HG03354 (cell line): ENCODE measurements around the gene TENM3.

Experiments
- ATAC-seq: cut with Tn5 transposase; IDR thresholded peaks from one replicate; pipeline ENCODE4 v1.9.1; 2021; ENCODE audit warnings: mild to moderate bottlenecking; ENCODE audit not compliant: unreplicated experiment, poor library complexity, severe bottlenecking

Gene TENM3

GRCh38 chr4:182250446-182250845 lies 7.2 kb downstream of the TENM3 start:
- no peak for ATAC-seq

GRCh38 chr4:182251116-182251515 lies 7.9 kb downstream of the TENM3 start:
- no peak for ATAC-seq

DNA sequence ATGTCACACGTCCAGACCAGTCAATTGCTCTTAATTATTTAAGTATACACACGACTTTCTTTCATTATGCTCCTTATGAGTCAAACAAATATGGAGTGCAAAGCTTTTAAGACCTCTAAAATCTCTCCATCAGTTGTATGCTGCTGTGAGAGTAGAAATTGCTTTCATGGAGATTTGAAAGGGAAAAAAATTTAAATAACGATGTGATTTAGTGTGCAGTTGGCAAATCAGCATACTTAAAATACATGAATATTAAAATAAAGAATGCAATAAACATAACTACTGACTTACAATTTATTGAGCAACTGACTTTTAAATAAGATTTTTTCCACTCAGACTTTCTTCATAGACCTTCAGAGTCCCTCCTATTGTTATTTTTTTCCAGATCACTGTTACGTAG lies 9.0 kb downstream of the TENM3 start:
- no peak for ATAC-seq

GRCh38 chr4:182254026-182254780 lies 11.0 kb downstream of the TENM3 start:
- no peak for ATAC-seq

DNA sequence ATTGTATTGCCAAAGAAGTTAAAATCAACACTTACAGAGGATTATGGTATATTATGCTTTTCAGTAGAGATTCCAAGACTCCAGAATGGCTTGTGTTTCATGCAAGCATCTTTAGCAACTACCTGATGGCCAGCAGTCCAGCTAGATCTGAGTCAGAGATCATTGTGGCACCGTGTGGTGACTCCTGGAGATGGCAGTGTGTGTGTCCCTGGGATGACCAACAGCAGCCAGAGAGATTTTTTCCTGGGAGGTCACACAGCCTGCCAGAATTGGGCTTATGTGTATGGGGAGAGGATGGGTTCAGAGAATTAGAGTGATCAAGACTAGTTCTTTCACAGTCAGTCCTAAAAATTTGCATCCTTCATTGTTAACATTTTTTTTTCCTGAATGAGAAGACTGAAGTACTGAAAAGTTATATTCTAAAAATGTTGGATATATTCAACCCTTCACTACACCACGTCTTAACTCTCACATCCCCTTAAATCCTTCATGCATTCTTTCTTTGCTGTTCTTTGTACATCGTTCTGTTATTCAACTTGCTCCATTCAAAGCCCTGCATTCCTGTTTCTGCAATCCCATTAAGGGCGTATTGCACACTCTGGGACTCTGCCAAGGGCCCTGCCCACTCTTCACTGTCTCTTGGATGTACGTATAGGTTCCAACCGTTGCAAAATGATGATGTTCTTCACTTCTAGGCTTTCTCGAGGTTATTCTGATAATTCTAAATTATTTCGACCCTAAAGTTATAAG lies 12.4 kb downstream of the TENM3 start:
- no peak for ATAC-seq

DNA sequence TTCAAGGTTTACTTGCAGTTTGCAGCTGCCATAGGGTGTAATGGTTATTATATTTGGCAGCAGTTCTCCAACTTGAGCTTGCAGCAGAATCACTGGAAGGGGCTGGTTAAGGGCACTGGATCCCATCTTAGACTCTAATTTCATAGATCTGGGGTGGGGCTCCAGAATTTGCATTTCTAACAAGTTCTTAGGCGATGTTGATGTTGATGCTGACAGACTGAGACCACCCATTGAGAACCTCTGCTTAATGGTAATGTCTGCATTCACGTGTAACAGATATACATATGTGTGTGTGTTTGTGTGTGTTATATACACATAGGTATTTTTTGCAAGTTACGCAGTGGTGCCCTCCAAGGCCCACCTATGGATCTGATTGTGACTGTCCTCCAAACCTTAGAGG lies 13.8 kb downstream of the TENM3 start:
- no peak for ATAC-seq

DNA sequence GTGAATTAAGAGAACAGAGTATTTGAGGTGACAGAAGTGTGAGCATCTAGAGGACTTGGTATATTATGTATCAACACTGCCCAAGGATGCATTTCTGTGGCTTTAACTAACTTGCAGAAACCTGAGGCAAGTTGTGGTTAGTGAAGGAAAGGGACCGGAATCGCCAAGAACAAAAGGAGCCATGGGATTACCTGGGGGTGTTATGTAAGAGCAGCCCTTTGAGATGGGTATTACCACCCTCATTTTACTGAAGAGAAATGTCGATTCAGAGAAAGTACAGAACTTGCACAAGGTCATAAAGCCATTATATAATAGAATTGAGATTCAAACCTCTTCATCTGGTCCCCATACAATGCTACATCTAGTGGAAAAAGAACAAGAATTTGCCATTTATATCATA lies 14.3 kb downstream of the TENM3 start:
- no peak for ATAC-seq

DNA sequence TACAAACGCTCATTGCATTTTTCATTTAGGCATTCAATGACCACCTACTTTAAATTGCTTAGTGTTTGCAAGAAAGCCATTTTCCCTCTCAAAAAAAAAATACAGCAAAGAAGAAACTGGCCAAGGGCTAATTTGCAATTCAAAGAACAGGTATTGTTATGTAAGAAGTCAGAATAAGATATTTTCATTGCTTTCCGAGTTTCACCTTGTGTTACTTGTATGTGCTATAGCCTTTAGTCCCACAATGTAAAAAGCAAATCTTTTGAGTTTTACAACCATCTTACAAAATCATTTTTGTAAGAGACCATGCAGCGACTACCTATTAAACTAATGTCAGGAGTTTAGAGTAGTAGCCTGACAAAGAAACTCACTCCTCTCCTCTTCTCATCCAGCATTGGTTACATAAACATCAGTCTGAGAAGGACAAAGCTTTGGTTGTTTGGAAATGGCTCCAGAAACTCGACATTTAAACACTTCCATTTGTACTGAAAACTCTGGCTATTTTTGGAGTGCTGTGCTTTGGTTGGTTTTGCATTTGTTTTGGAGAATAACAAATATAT lies 15.3 kb downstream of the TENM3 start:
- no peak for ATAC-seq

DNA sequence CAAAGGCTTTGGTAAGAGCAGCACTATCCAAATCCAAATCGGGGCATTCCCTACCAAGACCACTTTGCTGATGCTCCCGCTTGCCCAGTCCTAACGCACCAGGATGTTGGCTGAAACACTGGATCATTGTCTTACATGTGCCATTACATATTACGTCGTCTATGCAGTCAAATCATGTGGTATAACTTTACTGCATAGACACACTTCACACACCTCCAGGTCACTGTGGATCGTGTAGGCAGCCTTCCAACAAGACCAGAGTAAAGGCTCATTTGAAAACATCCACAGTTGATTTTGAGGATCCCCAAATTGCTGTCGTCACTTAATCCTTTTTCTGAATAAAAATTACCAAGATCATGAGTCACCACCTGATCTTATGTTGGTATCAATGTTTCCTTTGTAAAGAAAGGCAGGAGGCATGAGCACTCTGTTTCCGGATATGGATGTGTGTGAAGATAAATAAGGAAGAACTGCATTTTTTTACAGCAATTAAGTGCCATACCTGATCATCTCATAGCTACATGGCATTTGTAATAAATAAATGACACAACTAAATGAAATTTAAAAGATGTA lies 18.5 kb downstream of the TENM3 start:
- no peak for ATAC-seq

- no peak for ATAC-seq
Observed at GRCh38 chr4:182263562-182263961, 20.4 kb downstream of the TENM3 start.

- ATAC-seq: no peak
Observed at GRCh38 chr4:182264139-182264752, 21.0 kb downstream of the TENM3 start.

DNA sequence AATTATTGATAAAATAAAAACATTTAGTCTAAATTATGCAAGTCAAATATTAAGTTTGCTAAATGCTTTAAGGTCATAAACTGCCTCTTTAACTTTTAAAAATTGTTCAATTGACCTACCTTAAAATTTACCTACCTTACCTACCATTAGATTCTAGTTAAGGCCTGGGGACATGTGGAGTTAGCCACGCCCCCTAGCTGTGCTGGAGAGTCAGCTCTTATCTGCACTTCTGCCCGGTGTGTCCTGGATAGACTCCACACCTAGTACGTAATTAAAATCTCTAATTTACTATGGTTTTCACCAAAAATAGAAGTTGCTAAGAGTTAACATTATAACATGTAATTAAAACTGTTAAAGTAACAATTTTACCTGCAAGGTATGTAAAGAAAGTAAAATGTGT lies 22.7 kb downstream of the TENM3 start:
- no peak for ATAC-seq

DNA sequence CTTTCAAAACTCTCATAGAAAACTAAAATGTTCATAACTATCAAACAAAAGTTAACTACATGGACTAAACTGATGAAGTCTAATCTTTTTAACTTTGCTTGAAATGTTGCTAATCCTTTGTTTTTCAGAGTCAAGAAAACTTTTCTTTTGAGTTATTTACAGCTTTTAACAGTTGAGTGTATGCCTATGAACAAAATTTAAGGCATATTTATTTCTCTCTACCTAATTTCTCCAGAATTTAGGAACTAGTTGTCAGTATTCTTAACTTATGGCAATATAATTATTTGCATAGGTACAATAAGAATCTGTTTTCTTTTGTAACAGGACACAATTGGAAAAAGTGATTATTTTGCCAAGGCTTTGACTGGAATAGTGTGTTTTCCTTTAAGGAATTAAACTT lies 23.8 kb downstream of the TENM3 start:
- no peak for ATAC-seq

- ATAC-seq: no peak
Observed at GRCh38 chr4:182268966-182269365, 25.8 kb downstream of the TENM3 start.

- no peak for ATAC-seq
Observed at GRCh38 chr4:182271731-182272130, 28.5 kb downstream of the TENM3 start.

DNA sequence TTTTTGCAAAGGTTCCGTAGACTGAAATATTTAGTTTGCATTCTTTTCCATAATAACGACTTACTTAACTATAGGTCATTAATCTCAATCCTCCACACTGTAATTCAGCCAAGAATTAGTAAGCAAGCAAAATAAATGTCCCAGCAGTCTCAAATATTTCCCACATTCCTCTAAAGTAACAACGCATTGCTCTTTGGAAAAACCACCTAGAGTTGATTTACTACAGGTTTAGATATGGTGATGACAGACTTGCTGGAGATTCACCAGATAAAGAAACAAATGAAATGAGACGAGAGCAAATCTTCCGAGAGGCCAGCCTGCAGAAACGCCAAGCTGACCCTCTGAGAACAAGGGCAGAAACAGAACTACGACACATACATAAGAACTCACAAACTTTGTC lies 28.9 kb downstream of the TENM3 start:
- ATAC-seq: no peak

- ATAC-seq: no peak
Observed at GRCh38 chr4:182273191-182273935, 30.2 kb downstream of the TENM3 start.

DNA sequence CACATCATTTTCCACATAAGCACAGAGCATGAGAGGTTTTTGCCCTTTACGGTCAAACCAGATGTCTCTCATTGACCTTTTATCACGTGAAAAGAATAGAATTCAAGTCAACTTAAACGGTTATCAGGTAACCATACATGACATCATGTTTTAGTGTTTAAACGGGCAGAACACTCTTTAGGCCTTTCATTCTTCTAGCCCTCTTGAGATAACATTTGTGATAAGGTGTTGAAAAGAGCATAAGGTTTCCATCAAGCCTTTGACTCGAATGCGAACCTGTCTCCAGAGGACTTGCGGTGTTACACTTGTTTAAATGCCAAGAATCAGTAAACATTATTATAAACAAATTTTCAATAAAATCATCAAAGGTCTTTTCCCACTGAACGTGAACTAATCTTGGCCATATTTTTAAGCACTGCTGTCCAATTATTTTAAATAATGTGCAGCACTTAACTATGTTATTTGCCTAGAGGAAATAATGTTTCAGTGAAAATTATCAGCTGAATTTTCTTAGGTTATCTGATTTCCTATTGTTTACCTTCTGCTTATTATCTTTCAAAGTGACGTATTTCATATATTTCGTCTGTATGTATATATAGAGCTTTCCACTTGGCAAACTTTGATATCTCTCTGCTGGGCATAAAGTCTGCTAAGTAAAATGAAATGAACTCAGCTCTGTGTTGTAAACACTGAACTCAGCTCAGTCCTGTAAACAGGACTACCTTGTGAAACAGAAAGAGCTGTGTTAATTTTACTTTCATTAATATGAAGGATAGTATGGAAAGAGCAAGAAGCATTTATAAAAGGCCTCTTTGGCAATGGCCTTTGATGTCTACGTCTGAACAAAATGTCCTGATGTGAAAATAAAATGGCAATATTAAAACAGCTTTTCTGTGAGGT lies 33.3 kb downstream of the TENM3 start:
- ATAC-seq: no peak

GRCh38 chr4:182277377-182277776 lies 34.2 kb downstream of the TENM3 start:
- ATAC-seq: no peak
